ENCODE measurements around the gene CD3G. TPM values are rescaled to one million over a fixed set of nuclear protein-coding genes. Genes with fewer than 3 reads are reported as not detected.

CD3G gene
- total RNA-seq, 1 experiment from 2014 or later: 0.15 TPM

GRCh38 chr11:118341261-118341660 lies 2.9 kb upstream of the CD3G start:
- H3K9me3 ChIP-seq (ENCODE audit: control insufficient read depth, insufficient read depth, low read depth, low read length): no peaks in the 10 kb centered on the region
- ATAC-seq (no peak), DNase-seq (ENCODE audit: low read depth, low spot score) (no peak)
- H3K36me3 ChIP-seq (ENCODE audit: control insufficient read depth, insufficient read depth, low read length): no peaks in the 10 kb centered on the region
- H3K4me3 ChIP-seq (ENCODE audit: low read depth in 2 of 2, low read length in 2 of 2): no peak overlapping the region
- BruUV-seq (replicated peaks): no TSS peak
- POLR2A ChIA-PET: no interaction called here
- intact Hi-C loops (cut with micrococcal nuclease; ENCODE audit: unreplicated experiment) (no loop called here), in situ Hi-C loops (cut with HindIII; ENCODE audit: low pct_unique_long_range_greater_than_20kb, low sequenced_read_pairs) (no loop called here)
- TF ChIP-seq SIN3A (IDR thresholded peaks at IDR 0.05; ENCODE audit: borderline replicate concordance, insufficient read depth, low read depth, low read length) (no peak), TCF7L2 (IDR thresholded peaks at IDR 0.05; ENCODE audit: low read depth, low read length) (no peak), REST (IDR thresholded peaks at IDR 0.05; ENCODE audit: insufficient read depth in 1 of 2, low read depth in 2 of 2, low read length in 1 of 2) (no peak)
- no peak overlapping the region for H3K27ac ChIP-seq (ENCODE audit: low read length)
- H3K4me1 ChIP-seq (ENCODE audit: control insufficient read depth, insufficient read depth, low read length): no peaks in the 10 kb centered on the region
- H3K27me3 ChIP-seq (ENCODE audit: control insufficient read depth, insufficient read depth, low read length): peaks cover 3% of the 10 kb centered on the region; the same call in 1 of the 2 replicates
- CTCF ChIA-PET: no interaction called here

GRCh38 chr11:118341815-118342489 lies 2.2 kb upstream of the CD3G start:
- intact Hi-C loops (cut with micrococcal nuclease; ENCODE audit: unreplicated experiment): no loop called here
- ChIA-PET POLR2A (no interaction called here), CTCF (no interaction called here)
- Histone ChIP-seq H3K27me3 (ENCODE audit: control insufficient read depth, insufficient read depth, low read length) (peaks cover 6% of the 10 kb centered on the region), H3K9me3 (ENCODE audit: control insufficient read depth, insufficient read depth, low read depth, low read length) (no peaks in the 10 kb centered on the region), H3K27ac (ENCODE audit: low read length) (no peak overlapping the region), H3K4me1 (ENCODE audit: control insufficient read depth, insufficient read depth, low read length) (no peaks in the 10 kb centered on the region), H3K4me3 (ENCODE audit: low read depth in 2 of 2, low read length in 2 of 2) (no peak overlapping the region), H3K36me3 (ENCODE audit: control insufficient read depth, insufficient read depth, low read length) (no peaks in the 10 kb centered on the region)
- no peak for DNase-seq (ENCODE audit: low read depth, low spot score)
- no peak for ATAC-seq
- TF ChIP-seq POLR2AphosphoS5 (IDR thresholded peaks at IDR 0.05; ENCODE audit: low read depth, low read length): no peak
- no peak for TF ChIP-seq SIN3A (IDR thresholded peaks at IDR 0.05; ENCODE audit: borderline replicate concordance, insufficient read depth, low read depth, low read length)
- TF ChIP-seq REST (IDR thresholded peaks at IDR 0.05; ENCODE audit: insufficient read depth in 1 of 2, low read depth in 2 of 2, low read length in 1 of 2): no peak
- no peak for TF ChIP-seq CTCF (IDR thresholded peaks at IDR 0.05)
- TF ChIP-seq TCF7L2 (IDR thresholded peaks at IDR 0.05; ENCODE audit: low read depth, low read length): no peak
- no TSS peak for BruUV-seq (replicated peaks)
- in situ Hi-C loops (cut with HindIII; ENCODE audit: low pct_unique_long_range_greater_than_20kb, low sequenced_read_pairs): no loop called here
